ENCODE measurements around the gene SBK1.
"Not testable (repeated sequence)": the region's sequence is repeated elsewhere in the genome, so short reads cannot be mapped to it uniquely, and the experiment has no call there.

The SBK1 gene

DNA sequence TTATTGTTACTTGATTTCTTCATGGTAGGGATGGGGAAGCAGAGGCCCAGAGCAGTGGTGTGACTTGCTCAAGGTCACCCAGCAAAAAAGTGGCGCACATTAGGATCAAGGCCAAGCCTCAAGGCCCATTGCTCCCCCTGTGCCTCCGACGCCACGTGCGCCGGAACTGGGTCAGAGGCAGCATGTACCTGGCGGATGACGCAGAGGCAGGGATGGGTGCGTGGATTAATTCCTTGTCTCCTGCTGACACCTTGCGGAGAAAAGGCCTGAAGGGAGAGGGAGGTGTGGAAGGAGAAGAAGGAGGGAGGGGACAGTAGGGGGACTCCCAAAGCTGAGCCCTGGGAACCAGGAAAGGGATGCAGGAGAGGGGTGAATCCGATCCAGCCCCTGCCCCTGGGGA is 18.5 kb downstream of the SBK1 start:
- no peak for DNase-seq

DNA sequence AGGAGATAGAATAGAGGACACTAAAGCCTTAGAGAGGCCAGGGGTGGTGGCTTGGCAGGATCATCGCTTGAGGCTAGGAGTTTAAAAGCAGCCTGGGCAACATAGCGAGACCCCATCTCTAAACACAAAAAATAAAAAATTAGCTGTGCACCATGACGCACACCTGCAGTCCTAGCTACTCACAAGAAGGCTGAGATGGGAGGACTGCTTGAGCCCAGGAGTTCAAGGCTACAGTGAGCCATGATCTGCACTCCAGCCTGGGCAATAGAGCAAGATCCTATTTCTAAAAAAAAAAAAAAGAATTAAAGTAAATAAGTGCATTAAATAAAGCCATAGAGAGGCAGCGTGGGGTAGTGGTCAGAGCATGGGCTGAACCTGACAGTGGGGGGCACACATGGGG is 19.1 kb downstream of the SBK1 start:
- DNase-seq: no peak

DNA sequence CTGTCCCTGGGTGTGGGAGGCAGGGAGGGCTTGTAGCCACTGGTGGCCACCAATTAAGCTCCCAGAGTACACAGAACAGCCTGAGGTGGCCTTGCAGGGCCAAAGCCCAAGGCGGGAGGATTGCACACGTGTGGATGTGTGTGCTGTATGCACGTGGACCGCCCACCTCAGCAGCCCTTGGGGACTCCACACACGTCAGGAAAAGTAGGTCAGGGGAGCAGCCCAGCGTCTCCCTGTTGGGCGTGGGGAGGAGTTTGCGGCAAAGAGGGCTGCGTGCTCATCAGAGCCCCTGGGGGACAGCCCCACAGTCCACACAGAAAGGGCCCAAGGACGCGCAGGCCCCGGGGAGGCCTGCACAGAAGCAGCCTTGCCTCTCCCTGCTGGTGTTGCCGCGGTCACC is 19.6 kb downstream of the SBK1 start:
- no peak for DNase-seq

DNA sequence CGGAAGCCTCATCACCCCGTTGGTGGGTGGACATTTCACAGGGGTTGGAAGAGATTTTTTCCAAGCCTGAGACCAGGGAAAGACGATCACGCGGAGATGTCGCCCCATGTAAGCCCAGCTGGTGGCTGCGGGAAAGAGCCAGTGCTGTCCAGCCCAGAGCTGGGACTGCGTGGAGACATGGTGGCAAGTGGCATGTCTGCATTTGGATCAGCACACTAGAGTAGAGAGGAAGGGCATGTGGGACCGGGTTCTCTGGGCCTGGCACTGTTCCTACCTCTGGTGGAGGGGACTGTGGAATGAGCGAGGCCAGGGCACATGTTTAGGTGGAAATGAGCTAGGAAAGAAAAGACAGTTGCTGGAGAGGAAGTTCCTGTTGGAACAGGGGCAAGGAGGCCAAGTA is 20.0 kb downstream of the SBK1 start:
- no peak for DNase-seq

DNA sequence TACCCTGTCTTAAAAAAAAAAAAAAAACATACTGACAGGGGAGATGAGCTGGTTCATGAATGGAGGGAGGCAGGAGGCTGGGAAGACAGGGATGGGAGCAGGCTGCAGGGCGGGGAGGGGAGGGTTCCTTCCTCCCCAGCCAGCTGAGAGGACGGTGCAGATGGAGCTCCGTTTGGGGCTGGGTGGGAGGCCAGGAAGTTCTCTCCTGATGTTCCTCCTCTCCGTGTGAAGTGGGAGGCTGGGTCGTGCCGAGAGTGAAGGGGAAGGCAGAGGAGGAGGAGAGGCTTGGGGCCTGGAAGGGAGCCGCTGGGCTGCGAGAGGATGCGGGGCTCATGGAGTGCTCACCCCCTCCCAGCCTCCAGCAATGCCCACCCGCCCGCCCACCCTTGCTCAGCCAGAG is 21.3 kb downstream of the SBK1 start:
- no peak for DNase-seq

DNA sequence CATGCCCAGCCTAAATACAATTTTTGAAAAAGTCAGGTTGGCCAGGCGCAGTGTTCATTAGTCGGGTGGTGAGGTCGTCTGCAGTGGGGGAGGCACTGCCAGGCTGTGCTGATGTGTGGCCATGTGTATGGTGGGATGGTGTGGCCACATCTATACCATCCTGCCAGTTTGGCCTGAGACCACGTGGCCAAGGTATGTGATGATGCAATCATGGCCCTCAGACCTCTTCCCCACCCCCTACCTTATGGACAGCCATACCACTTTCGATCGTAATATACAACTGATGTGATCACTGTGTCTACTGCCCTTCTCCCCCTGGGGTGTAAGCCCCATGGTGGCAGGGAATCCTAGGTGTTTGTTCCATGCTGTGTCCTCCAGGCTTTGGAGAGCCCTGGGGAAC is 23.7 kb downstream of the SBK1 start:
- DNase-seq: no peak

DNA sequence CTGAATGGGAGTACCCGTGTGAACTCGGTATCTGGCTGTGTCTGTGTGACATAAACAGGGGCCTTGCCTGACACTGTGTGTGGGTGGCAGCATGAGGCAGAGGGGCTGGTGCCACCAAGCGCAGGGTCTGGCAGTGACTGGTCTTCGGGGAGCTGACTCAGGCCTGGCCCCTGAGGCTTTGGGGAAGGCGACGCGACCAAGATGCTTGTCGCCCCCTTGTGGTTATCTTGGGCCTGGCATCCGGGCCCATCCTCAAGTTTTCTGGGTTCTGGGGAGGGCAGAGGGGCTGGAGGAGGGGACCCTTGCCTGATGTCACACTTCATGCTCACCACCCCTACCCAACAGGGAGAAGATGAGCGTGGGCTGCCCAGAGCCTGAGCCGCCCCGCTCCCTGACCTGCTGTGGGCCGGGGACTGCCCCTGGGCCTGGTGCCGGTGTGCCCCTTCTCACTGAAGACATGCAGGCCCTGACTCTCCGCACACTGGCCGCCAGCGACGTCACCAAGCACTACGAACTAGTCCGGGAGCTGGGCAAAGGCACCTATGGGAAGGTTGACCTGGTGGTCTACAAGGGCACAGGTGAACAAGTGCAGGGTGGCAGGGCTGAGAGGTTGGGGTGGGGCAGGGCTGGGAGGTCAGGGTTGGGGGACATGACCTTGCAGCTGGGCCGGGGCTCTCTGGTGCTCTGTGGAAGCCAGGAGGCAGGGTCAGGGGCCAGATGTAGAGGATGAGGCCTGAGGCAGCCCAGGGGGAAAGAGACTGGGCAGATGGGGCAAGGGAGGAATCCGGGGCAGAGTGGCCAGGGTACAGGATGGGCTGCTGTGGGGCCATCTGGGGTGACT is 24.9 kb downstream of the SBK1 start:
- peak; percentile 75 for DNase-seq

DNA sequence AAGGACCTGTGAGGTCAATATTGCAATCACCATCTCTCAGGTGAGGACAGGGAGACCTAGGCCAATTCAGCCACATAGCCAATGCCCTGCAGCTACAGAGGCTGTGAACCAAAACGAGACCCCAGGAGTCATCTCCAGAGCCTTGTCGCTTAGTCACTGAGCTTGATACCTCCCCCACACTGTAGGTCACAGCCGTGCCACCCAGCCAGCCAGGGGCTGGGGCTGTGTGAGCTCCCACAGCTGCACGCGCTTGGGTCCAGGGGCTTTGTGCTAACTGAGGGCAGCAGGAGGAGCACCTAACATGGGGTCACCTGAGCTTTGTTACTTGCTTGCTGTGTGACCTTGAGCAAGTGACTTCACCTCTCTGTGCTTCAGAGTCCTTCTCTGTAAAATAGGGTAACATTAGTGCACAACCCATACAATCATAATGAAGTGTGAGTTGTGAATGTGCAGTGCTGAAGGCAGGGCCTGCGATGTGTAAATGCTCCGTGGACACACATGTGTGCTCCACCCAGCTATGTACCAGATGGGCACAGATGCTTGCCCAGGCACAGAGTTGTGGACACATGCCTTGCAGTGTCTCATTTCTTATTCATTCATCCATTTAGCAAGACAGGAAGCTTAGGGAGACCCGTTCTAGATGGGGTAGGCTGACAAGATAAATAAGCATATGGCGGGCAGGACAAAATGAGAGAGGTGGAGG is 25.9 kb downstream of the SBK1 start:
- DNase-seq: no peak

DNA sequence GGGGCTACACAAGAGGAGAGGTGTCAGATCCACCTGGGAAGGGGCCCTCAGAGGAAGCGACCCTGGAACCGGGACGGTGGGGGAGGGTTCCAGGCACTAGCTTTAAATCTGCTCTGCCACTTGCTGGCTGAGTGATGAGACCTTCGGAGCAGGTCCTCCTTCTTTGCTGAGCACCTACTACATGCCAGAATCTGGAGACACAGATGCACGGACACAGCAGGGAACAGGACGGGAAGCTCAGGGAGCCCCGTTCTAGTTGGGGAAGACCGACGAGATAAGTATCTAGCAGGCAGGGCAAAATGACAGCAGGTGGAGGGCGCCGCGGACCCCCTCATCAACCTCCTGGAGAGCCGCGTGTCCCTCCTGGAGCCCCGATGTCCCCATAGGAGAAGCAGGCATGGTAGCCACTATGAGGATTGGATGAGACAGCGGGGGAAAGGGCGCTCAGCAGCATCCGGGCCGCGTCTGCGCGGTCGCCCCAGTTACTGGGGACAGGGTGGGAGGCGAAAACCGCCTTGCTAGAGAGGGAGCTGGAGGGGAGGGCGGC is 27.2 kb downstream of the SBK1 start:
- no peak for DNase-seq

DNA sequence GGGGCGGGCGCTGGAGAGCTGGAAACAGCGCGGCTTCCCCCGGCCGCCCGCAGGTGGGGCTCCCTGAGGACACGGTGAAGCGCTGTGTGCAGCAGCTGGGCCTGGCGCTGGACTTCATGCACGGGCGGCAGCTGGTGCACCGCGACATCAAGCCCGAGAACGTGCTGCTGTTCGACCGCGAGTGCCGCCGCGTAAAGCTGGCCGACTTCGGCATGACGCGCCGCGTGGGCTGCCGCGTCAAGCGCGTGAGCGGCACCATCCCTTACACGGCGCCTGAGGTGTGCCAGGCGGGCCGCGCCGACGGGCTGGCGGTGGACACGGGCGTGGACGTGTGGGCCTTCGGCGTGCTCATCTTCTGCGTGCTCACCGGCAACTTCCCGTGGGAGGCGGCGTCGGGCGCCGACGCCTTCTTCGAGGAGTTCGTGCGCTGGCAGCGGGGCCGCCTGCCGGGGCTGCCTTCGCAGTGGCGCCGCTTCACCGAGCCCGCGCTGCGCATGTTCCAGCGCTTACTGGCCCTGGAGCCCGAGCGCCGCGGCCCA is 27.8 kb downstream of the SBK1 start:
- DNase-seq: no peak

DNA sequence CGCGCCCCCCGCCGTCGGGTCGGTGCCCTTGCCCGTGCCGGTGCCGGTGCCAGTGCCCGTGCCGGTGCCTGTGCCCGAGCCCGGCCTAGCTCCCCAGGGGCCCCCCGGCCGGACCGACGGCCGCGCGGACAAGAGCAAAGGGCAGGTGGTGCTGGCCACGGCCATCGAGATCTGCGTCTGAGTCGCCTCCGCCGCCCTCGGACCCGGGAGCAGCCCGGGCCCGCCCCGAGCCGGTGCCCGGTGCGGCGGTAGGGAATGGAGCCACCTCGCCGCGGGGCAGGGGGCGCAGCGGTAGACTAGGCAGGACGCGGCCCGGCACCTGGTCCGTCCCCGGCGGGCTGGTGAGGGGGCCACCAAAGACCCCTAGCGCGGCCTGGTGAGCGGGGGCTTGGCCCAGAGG is 28.4 kb downstream of the SBK1 start:
- no peak for DNase-seq

DNA sequence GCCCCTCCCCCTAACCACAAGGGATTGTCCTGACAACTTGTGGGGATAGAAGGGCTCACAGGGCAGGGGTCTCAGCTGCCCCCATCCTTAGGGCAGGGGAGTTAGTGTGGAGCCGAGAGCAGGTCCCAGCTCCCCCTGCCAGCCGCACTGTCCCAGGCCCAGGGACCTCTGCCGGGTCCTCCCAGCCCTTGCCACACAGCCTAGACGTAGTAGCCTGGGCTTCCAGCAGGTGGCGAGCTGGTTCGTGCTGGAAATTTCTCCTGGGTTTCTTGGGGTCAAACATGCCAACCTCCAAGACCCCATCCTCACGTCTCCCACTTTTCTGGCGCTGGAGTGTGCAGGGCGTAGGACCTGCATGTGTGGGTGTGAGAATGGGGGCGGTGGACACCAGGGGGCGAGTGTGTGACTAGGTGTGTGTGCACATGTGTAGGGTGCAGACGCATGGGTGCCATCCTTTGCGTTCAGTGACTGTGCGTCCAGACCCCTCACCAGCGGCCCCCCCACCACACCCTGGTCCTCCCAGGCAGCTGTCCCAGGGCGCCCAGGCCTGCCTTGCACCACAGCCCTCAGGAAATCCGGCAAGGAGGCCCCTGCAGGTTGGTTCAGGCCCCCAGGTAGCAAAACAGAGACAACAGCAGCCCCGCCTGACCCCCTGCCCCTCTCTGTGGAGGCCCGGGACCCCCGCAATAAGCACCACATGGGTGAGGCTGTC is 29.5 kb downstream of the SBK1 start:
- DNase-seq: peak; percentile 47

DNA sequence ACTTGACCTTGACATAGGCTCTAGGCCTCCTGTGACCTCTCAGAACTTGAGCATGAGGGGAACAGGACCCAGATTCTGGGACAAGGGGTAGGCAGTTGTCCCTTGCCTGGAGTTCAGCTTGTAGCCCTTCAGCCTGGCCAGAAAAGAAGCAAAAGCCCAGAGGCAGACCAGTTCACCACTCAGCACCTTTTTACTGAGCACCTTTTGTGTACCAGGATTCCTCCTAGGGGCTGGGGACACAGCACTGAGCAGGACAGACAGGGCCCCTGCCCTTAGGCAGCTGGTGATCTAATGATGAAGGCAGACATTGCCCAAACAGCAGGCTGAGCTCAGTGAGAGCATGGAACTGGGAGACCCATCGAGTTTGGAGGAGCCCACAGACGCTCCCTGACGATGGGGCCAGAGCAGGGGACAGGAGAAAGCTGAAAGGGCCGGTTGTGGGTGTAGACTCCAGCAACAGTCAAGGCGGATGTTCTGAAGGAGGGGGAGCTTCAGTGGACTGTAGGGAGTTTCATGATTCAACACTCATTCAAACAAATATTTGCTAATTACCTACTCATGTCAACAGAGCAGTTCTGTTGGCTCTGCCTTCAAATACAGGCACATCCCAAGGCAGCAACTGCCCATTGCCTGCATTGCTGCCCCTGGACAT is 32.0 kb downstream of the SBK1 start:
- no peak for DNase-seq

DNA sequence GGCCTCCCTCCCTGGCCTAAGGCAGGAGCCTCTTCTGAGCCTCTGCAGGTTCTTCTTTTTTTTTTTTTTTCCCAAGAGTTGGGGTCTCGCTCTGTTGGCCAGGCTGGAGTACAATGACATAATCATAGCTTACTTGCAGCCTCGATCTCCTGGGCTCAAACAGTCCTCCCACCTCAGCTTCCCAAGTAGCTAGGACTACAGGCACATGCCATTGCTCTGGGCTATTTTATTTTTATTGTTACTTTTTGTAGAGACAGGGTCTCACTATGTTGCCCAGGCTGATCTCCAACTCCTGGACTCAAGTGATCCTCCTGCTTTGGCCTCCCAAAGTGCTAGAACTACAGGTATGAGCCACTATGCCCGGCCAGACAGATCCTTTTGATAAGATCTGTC is 32.6 kb downstream of the SBK1 start:
- no peak for DNase-seq

DNA sequence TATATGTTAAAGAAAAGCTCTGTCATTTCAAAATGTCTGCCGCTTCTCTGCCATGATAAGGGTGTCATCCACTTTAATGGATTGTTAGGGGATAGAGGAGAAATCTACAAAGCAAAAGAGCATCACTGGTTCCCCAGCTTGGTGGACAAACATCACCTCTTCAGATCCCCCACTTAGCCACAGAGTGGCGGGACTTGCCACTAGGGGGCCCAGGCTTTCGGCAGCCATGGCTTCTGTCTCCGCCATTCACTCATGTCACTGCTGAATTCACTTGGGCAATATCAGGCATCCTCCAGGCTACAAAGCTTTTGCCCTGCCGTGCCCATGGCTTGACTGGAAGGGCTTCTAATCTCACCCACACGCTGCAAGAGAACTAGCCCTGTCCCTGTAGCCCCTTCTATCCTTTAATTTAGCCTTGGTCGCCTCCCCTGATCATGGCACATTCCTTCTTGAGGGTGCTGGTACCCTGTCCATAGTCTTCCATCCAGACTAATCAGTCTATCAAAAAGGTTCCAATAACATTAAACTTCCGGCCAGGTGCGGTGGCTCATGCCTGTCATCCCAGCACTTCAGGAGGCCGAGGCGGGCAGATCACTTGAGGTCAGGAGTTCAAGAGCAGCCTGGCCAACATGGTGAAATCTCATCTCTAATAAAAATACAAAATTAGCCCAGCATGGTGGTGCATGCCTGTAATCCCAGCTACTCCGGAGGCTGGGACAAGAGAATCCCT is 34.7 kb downstream of the SBK1 start:
- DNase-seq: peak; percentile 68

DNA sequence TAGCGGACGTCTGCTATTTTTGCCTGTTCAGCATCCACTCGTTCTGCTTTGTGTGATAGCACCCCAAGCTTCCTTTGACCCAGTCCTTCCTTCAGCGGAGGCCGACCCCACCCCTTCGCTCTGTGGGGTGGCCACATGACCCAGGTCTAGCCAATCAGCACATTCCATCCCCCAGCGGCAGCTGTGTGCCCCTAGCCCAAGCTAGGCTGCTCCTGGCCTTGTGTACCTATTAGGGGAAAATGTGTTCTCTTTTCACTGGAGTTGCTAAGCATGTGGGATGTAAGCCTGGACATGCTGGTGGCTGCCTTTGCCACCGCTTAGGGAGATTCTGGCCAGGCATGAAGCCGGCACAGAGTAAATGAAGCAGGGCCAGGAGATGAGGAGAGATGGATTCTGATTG is 37.9 kb downstream of the SBK1 start:
- not testable (repeated sequence) for DNase-seq

DNA sequence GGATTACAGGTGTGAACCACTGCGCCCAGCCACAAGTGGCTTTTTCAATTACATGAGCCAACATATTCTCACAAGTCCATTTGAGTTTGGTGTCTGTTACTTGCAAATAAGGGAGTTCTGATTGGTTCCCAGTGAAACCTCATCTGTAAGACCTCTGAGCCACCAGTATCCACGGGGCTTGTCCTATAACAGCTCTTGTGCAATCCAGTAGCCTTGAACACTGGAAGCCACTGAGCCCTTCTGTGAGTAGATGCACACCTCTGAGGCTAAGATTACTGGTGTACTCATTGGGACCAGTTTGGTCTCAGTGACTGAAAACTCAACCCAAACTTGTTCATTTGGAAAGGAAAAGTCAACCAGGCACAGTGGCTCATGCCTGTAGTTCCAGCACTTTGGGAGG is 38.7 kb downstream of the SBK1 start:
- DNase-seq: not testable (repeated sequence)

DNA sequence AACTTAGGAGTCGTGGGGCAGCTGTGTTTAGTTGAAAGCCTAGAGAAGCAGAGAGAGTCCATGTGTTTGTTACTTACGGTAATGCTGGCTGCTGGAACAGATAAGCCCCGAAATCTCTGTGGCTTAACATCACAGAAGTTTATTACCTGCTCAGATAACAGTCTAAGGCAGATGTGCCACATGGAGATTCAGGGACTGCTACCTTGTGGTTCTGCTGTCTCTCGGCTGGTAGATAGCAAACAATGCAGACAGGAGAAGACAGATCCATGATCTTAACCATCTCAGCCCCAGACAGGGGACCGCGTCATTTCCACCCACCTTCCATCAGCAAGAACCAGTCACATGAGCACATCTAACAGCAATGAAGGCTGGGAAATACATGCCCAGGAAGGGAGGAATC is 40.3 kb downstream of the SBK1 start:
- DNase-seq: not testable (repeated sequence)

DNA sequence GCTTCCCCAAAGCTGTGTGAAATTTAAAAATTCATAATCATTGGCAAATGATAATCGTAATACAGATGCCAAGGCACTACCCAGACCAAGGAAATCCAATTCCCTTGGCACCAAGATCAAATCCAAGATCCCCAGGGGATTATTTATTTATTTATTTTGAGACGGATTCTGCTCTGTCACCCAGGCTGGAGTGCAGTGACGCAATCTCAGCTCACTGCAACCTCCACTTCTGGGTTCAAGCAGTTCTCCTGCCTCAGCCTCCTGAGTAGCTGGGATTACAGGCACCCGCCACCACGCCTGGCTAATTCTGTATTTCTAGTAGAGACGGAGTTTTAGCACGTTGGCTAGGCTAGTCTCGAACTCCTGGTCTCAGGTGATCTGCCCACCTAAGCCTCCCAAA is 43.4 kb downstream of the SBK1 start:
- not testable (repeated sequence) for DNase-seq

DNA sequence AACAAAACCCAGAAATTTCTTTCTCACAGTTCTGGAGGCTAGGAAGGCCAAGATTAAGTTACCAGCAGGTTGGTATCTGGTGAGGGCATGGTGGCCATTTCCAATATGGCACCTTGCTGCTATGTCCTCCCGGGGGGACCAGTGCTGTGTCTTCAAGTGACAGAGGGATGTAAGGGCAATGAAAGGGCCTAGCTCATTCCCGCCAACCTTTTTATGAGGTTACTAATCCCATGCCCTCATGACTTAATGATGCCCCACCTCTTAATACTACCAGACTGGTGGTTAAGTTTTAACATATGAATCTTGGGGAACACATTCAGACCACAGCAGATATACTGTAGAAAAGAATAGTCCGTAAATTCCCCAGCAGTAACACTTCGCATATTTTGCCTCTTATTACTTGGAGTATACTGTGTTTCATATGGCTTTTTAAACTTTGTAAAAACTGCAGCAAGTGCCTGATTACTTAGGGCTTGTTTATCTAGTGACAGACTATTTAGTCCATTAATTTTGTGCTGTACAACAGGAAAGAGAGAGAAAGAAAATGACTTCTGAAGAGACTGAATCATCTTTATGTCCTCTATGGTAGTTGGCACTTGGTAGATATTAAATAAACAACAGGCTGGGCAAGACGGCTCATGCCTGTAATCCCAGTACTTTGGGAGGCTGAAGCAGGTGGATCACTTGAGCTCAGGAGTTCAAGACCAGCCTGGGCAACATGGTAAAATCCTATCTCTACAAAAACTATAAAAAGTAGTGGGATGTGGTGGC is 44.8 kb downstream of the SBK1 start:
- not testable (repeated sequence) for DNase-seq

DNA sequence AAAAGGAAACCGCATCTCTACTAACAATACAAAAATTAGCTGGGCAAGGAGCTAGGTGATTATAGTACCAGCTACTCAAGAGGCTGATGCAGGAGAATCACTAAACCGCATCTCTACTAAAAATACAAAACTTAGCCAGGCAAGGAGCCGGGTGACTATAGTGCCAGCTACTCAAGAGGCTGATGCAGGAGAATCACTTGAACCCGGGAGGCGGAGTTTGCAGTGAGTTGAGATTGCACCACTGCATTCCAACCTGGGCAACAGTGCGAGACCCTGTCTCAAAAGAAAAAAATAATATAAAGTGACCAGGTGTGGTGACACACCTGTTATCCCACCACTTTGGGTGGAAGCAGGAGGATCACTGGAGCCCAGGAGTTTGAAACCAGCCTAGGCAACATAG is 45.9 kb downstream of the SBK1 start:
- not testable (repeated sequence) for DNase-seq

Data from suppressor macrophage treated with lipopolysaccharide for 4 hours (primary cell).